Endothelial cell (in vitro differentiated cells): Measurements from ENCODE around the gene KRT6C. TPM values are rescaled to one million over a fixed set of nuclear protein-coding genes. Genes with fewer than 3 reads are reported as not detected.

Source experiments
- DNase-seq: peaks from one replicate; pipeline ENCODE4 v3.0.0; 2021; ENCODE audit warnings: low spot score
- H3K27ac Mint-ChIP-seq: one replicate; pipeline ENCODE4 v1.8.0; 2021; ENCODE audit warnings: mixed read lengths, inconsistent platforms; ENCODE audit not compliant: unreplicated experiment
- H3K27me3 Mint-ChIP-seq: one replicate; pipeline ENCODE4 v1.8.0; 2021; ENCODE audit warnings: mild to moderate bottlenecking, moderate library complexity, mixed read lengths, inconsistent platforms; ENCODE audit not compliant: unreplicated experiment
- H3K36me3 Mint-ChIP-seq: one replicate; pipeline ENCODE4 v1.8.0; 2021; ENCODE audit warnings: mild to moderate bottlenecking, low read depth, mixed read lengths, inconsistent platforms; ENCODE audit not compliant: unreplicated experiment
- H3K4me1 Mint-ChIP-seq: one replicate; pipeline ENCODE4 v1.8.0; 2021; ENCODE audit warnings: mild to moderate bottlenecking, mixed read lengths, inconsistent platforms; ENCODE audit not compliant: unreplicated experiment
- H3K4me3 Mint-ChIP-seq: one replicate; pipeline ENCODE4 v1.8.0; 2021; ENCODE audit warnings: mild to moderate bottlenecking, mixed read lengths, inconsistent platforms; ENCODE audit not compliant: unreplicated experiment
- H3K9me3 Mint-ChIP-seq: one replicate; pipeline ENCODE4 v1.8.0; 2021; ENCODE audit warnings: mixed read lengths, inconsistent platforms; ENCODE audit not compliant: unreplicated experiment
- CTCF ChIP-seq: fragments of 200-600 bp; sonication (generic); IDR thresholded peaks from one replicate; pipeline ENCODE4 v1.5.0; 2021; ENCODE audit warnings: antibody characterized with exemption; ENCODE audit not compliant: unreplicated experiment
- total RNA-seq: library from RNA; stranded (reverse); fragmentation: NEBNext Ultra II Directional; extraction: Animal tissue kit (Norgen Biotek cat#: 25700); gene quantifications from one replicate; pipeline ENCODE4 v1.2.1, GENCODE V29; 2021; ENCODE audit not compliant: unreplicated experiment

KRT6C gene
- total RNA-seq, 1 donor from 2014 or later = not detected

GRCh38 chr12:52441320-52441911 lies 32.2 kb downstream of the KRT6C start:
- Mint-ChIP-seq H3K4me3 (no peak overlapping the region), H3K4me1 (peaks cover 5% of the 10 kb centered on the region), H3K27ac (no peak overlapping the region), H3K9me3 (peaks cover 2% of the 10 kb centered on the region), H3K27me3 (no peaks in the 10 kb centered on the region), H3K36me3 (no peaks in the 10 kb centered on the region)
- no peak for TF ChIP-seq CTCF
- no peak for DNase-seq

DNA sequence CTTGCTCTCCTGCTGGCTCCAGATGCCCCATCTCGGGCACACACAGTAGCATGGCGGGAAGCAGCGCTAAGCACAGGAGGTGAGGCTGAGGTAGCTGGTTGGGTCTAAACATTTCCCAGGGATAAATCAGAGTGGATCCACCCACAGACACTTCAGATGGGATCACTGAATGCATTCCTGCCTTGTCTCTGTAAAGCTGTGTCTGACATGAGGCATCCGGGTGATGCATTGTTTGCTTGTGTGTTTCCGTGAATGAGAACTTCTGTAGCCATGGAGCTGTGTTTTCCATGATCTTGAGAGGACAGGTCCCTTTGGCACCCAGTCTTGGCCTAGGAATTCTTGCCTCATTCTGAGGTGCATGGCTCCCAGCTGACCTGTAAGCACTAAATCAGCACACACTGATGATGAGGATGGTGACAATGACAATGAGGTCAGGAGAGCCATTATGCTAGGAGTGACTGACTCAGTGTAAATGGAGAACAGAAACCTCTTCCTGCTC lies 32.7 kb downstream of the KRT6C start:
- H3K27ac Mint-ChIP-seq = no peak overlapping the region
- no peaks in the 10 kb centered on the region for H3K36me3 Mint-ChIP-seq
- no peaks in the 10 kb centered on the region for H3K27me3 Mint-ChIP-seq
- no peak for DNase-seq
- no peak overlapping the region for H3K4me3 Mint-ChIP-seq
- TF ChIP-seq CTCF = no peak
- H3K4me1 Mint-ChIP-seq = peaks cover 5% of the 10 kb centered on the region
- H3K9me3 Mint-ChIP-seq = no peaks in the 10 kb centered on the region

GRCh38 chr12:52439845-52440244 lies 33.8 kb downstream of the KRT6C start:
- Mint-ChIP-seq H3K27me3 (no peaks in the 10 kb centered on the region), H3K9me3 (no peaks in the 10 kb centered on the region), H3K4me3 (no peak overlapping the region), H3K36me3 (no peaks in the 10 kb centered on the region), H3K4me1 (peaks cover 5% of the 10 kb centered on the region), H3K27ac (no peak overlapping the region)
- TF ChIP-seq CTCF = no peak
- no peak for DNase-seq

DNA sequence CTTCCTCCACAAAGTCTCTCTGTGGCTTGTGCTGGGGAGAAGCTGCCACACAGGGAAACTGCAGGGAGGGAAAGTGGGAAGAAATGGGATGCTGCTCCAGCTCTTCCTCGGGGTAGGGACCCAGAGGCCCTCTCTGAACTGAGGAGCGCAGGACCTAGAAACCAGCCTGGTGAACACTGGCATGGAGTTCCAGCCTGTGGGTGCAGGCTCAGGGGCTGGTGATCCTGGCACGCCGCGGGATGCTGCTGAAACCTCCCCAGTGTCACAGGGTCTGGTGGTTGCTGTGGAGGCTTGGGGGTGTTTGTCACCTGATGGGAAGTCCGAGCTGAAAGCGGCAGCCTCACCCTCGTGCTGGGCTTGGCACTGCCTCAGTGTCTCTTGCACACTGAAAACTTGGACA lies 34.2 kb downstream of the KRT6C start:
- Mint-ChIP-seq H3K9me3 (no peaks in the 10 kb centered on the region), H3K4me3 (no peak overlapping the region), H3K27me3 (peaks cover 2% of the 10 kb centered on the region), H3K36me3 (no peaks in the 10 kb centered on the region), H3K27ac (no peak overlapping the region), H3K4me1 (peaks cover 5% of the 10 kb centered on the region)
- no peak for DNase-seq
- no peak for TF ChIP-seq CTCF

GRCh38 chr12:52438305-52439301 lies 35.0 kb downstream of the KRT6C start:
- Mint-ChIP-seq H3K4me3 (no peak overlapping the region), H3K27ac (no peak overlapping the region), H3K4me1 (peaks cover 5% of the 10 kb centered on the region), H3K27me3 (peaks cover 5% of the 10 kb centered on the region), H3K9me3 (no peaks in the 10 kb centered on the region), H3K36me3 (no peaks in the 10 kb centered on the region)
- DNase-seq = no peak
- no peak for TF ChIP-seq CTCF
